HEK293 (cell line): ENCODE results near the gene CPE.

Experiments
- CTCF ChIA-PET: fragments of 350-600 bp; formaldehyde crosslinking; extraction: SDS; loops from one replicate; lab custom pipeline; 2021; ENCODE audit warnings: antibody characterized with exemption; lab: Yijun Ruan, JAX
- POLR2A ChIA-PET: fragments of 300-600 bp; formaldehyde crosslinking; extraction: SDS; loops from one replicate; lab custom pipeline; 2020; ENCODE audit warnings: antibody characterized with exemption, inconsistent platforms; lab: Yijun Ruan, JAX
- H3K27ac ChIP-seq: fragments of 200-500 bp; sonication (Bioruptor generic); 2 replicates; pipeline ENCODE4 v1.5.1; 2014; ENCODE audit warnings: low read depth, low read length, control low read depth, inconsistent platforms; ENCODE audit errors: extremely low read depth
- H3K36me3 ChIP-seq, 2 experiments: fragments of 200-500 bp in 1 of 2; sonication (Bioruptor generic) in 1 of 2; 1 replicate in 1 of 2; 2 replicates in 1 of 2; pipeline ENCODE4 v1.5.1; 2014 to 2017; ENCODE audit warnings: inconsistent platforms in 2 of 2, low read length in 2 of 2; ENCODE audit not compliant: control insufficient read depth in 2 of 2, insufficient read depth in 1 of 2
- H3K4me1 ChIP-seq: fragments of 200-500 bp; sonication (Bioruptor generic); 2 replicates; pipeline ENCODE4 v1.5.1; 2014; ENCODE audit warnings: mild to moderate bottlenecking, low read length, inconsistent platforms; ENCODE audit not compliant: control insufficient read depth, insufficient read depth
- H3K4me3 ChIP-seq: 2 replicates; pipeline ENCODE4 v1.5.1; 2011; ENCODE audit warnings: low read depth, mild to moderate bottlenecking, control low read depth, low read length, moderate library complexity
- H3K9me3 ChIP-seq: fragments of 200-500 bp; sonication (Bioruptor generic); 2 replicates; pipeline ENCODE4 v1.5.1; 2014; ENCODE audit warnings: low read depth, low read length, inconsistent platforms; ENCODE audit not compliant: control insufficient read depth, insufficient read depth
- AEBP2 ChIP-seq: fragments of 450-650 bp; formaldehyde crosslinking; IDR thresholded peaks from 2 replicates; pipeline ENCODE4 v1.5.1; 2016; ENCODE audit warnings: missing biosample characterization, missing genetic modification characterization, borderline replicate concordance
- ATF2 ChIP-seq: fragments of 450-650 bp; formaldehyde crosslinking; IDR thresholded peaks from 2 replicates; pipeline ENCODE4 v1.5.1; 2016; ENCODE audit warnings: missing biosample characterization, missing genetic modification characterization, low read depth
- EGR2 ChIP-seq: fragments of 450-650 bp; formaldehyde crosslinking; IDR thresholded peaks from 2 replicates; pipeline ENCODE4 v1.5.1; 2016; ENCODE audit warnings: low read depth, missing biosample characterization, missing genetic modification characterization
- HOXD13 ChIP-seq: sonication (generic); formaldehyde crosslinking; IDR thresholded peaks from 2 replicates; pipeline ENCODE4 v1.8.0; 2022; ENCODE audit warnings: missing genetic modification reagents, borderline replicate concordance
- YY1 ChIP-seq: fragments of 450-650 bp; formaldehyde crosslinking; IDR thresholded peaks from 2 replicates; pipeline ENCODE4 v1.5.1; 2018; ENCODE audit warnings: missing biosample characterization, missing genetic modification characterization
- YY2 ChIP-seq: fragments of 450-650 bp; formaldehyde crosslinking; IDR thresholded peaks from 2 replicates; pipeline ENCODE4 v1.5.1; 2016; ENCODE audit warnings: missing biosample characterization, missing genetic modification characterization
- ZBTB21 ChIP-seq: fragments of 450-650 bp; formaldehyde crosslinking; IDR thresholded peaks from 2 replicates; pipeline ENCODE4 v1.5.1; 2017; ENCODE audit warnings: missing biosample characterization, missing genetic modification characterization
- ZBTB48 ChIP-seq: fragments of 450-650 bp; formaldehyde crosslinking; IDR thresholded peaks from 2 replicates; pipeline ENCODE4 v1.5.1; 2016; ENCODE audit warnings: missing biosample characterization, missing genetic modification characterization
- ZNF10 ChIP-seq: fragments of 450-650 bp; formaldehyde crosslinking; IDR thresholded peaks from 2 replicates; pipeline ENCODE4 v1.5.1; 2017; ENCODE audit warnings: missing biosample characterization, missing genetic modification characterization
- ZNF132 ChIP-seq: fragments of 450-650 bp; formaldehyde crosslinking; IDR thresholded peaks from 2 replicates; pipeline ENCODE4 v1.5.1; 2017; ENCODE audit warnings: missing biosample characterization, missing genetic modification characterization, borderline replicate concordance
- ZNF175 ChIP-seq: fragments of 450-650 bp; formaldehyde crosslinking; IDR thresholded peaks from 2 replicates; pipeline ENCODE4 v1.5.1; 2016; ENCODE audit warnings: missing biosample characterization, missing genetic modification characterization
- ZNF266 ChIP-seq: fragments of 450-650 bp; formaldehyde crosslinking; IDR thresholded peaks from 2 replicates; pipeline ENCODE4 v1.5.1; 2016; ENCODE audit warnings: missing biosample characterization, missing genetic modification characterization, low read depth
- ZNF416 ChIP-seq: fragments of 450-650 bp; formaldehyde crosslinking; IDR thresholded peaks from 2 replicates; pipeline ENCODE4 v1.5.1; 2016; ENCODE audit warnings: missing biosample characterization, missing genetic modification characterization
- ZNF423 ChIP-seq: fragments of 450-650 bp; formaldehyde crosslinking; IDR thresholded peaks from 2 replicates; pipeline ENCODE4 v1.5.1; 2016; ENCODE audit warnings: missing biosample characterization, missing genetic modification characterization
- ZNF473 ChIP-seq: fragments of 450-650 bp; formaldehyde crosslinking; IDR thresholded peaks from 2 replicates; pipeline ENCODE4 v1.5.1; 2017; ENCODE audit warnings: missing biosample characterization, missing genetic modification characterization
- ZNF48 ChIP-seq: fragments of 450-650 bp; formaldehyde crosslinking; IDR thresholded peaks from 2 replicates; pipeline ENCODE4 v1.5.1; 2016; ENCODE audit warnings: missing biosample characterization, missing genetic modification characterization
- ZNF488 ChIP-seq: fragments of 450-650 bp; formaldehyde crosslinking; IDR thresholded peaks from 2 replicates; pipeline ENCODE4 v1.5.1; 2016; ENCODE audit warnings: missing biosample characterization, missing genetic modification characterization
- ZNF530 ChIP-seq: fragments of 450-650 bp; formaldehyde crosslinking; IDR thresholded peaks from 2 replicates; pipeline ENCODE4 v1.5.1; 2016; ENCODE audit warnings: low read depth, missing biosample characterization, missing genetic modification characterization
- ZNF544 ChIP-seq: fragments of 450-650 bp; formaldehyde crosslinking; IDR thresholded peaks from 2 replicates; pipeline ENCODE4 v1.5.0; 2017; ENCODE audit warnings: missing biosample characterization, missing genetic modification characterization
- ZNF548 ChIP-seq: fragments of 450-650 bp; formaldehyde crosslinking; IDR thresholded peaks from 2 replicates; pipeline ENCODE4 v1.5.1; 2016; ENCODE audit warnings: missing biosample characterization, missing genetic modification characterization
- ZNF555 ChIP-seq: fragments of 450-650 bp; formaldehyde crosslinking; conservative IDR thresholded peaks from 2 replicates; pipeline ENCODE4 v1.5.1; 2017; ENCODE audit warnings: missing biosample characterization, mild to moderate bottlenecking, missing genetic modification characterization, inconsistent platforms
- ZNF558 ChIP-seq: fragments of 450-650 bp; formaldehyde crosslinking; IDR thresholded peaks from 2 replicates; pipeline ENCODE4 v1.5.1; 2016; ENCODE audit warnings: missing biosample characterization, missing genetic modification characterization
- ZNF580 ChIP-seq: fragments of 450-650 bp; formaldehyde crosslinking; IDR thresholded peaks from 2 replicates; pipeline ENCODE4 v1.5.1; 2016; ENCODE audit warnings: missing biosample characterization, missing genetic modification characterization
- ZNF600 ChIP-seq: fragments of 450-650 bp; formaldehyde crosslinking; IDR thresholded peaks from 2 replicates; pipeline ENCODE4 v1.5.1; 2016; ENCODE audit warnings: missing biosample characterization, missing genetic modification characterization
- ZNF645 ChIP-seq: fragments of 450-650 bp; formaldehyde crosslinking; IDR thresholded peaks from 2 replicates; pipeline ENCODE4; 2016; ENCODE audit warnings: missing biosample characterization, missing genetic modification characterization
- ZNF692 ChIP-seq: fragments of 450-650 bp; formaldehyde crosslinking; IDR thresholded peaks from 2 replicates; pipeline ENCODE4 v1.5.1; 2016; ENCODE audit warnings: missing biosample characterization, missing genetic modification characterization
- ZNF785 ChIP-seq: fragments of 450-650 bp; formaldehyde crosslinking; IDR thresholded peaks from 2 replicates; pipeline ENCODE4 v1.5.1; 2016; ENCODE audit warnings: missing biosample characterization, missing genetic modification characterization
- ZNF837 ChIP-seq: fragments of 450-650 bp; formaldehyde crosslinking; IDR thresholded peaks from 2 replicates; pipeline ENCODE4 v1.5.1; 2016; ENCODE audit warnings: missing biosample characterization, missing genetic modification characterization

CPE gene

GRCh38 chr4:165345666-165346417 is 33.0 kb upstream of the CPE start:
- no peak overlapping the region for H3K27ac ChIP-seq
- CTCF ChIA-PET: interaction anchor here (1.1 to 1.3 kb wide), 2 partner anchors 119 to 215 kb away, joined by 3 to 5 read pairs; no protein-coding TSS in a partner anchor
- TF ChIP-seq ZNF558 (tag by site-specific recombination): no peak
- no peak for TF ChIP-seq ZNF837
- no peak for TF ChIP-seq ZNF473 (tag by site-specific recombination)
- TF ChIP-seq ZNF645: no peak
- no peak for TF ChIP-seq ZNF416 (tag by site-specific recombination)
- TF ChIP-seq ZNF785 (tag by site-specific recombination): no peak
- TF ChIP-seq ZNF548 (tag by site-specific recombination): no peak
- TF ChIP-seq AEBP2: no peak
- TF ChIP-seq ZNF423 (tag by site-specific recombination): no peak
- no peak for TF ChIP-seq HOXD13 (CRISPR knock-in tag)
- no peak for TF ChIP-seq EGR2
- TF ChIP-seq ZNF530: no peak
- TF ChIP-seq ZBTB21: no peak
- no peak for TF ChIP-seq YY1
- no peak for TF ChIP-seq ZNF132 (tag by site-specific recombination)
- no peak for TF ChIP-seq ZNF600 (tag by site-specific recombination)
- TF ChIP-seq YY2: no peak
- no peak for TF ChIP-seq ZNF544 (tag by site-specific recombination)
- TF ChIP-seq ZNF175 (tag by site-specific recombination): no peak
- TF ChIP-seq ZNF48 (tag by site-specific recombination): no peak
- POLR2A ChIA-PET: interaction anchor here (0.8 to 1.0 kb wide), 2 partner anchors 18 to 233 kb away, joined by 4 read pairs; partner anchors contain the start of genes MSMO1 and TMEM192
- no peak overlapping the region for H3K4me3 ChIP-seq
- H3K4me1 ChIP-seq: no peaks in the 10 kb centered on the region
- H3K36me3 ChIP-seq: peaks cover 16 to 17% of the 10 kb centered on the region in 2 experiments
- no peaks in the 10 kb centered on the region for H3K9me3 ChIP-seq

- Histone ChIP-seq H3K27ac (no peak overlapping the region), H3K4me1 (no peaks in the 10 kb centered on the region), H3K4me3 (no peak overlapping the region), H3K36me3 (peaks cover 3 to 6% of the 10 kb centered on the region in 2 experiments; a peak in 2 of 3 replicates), H3K9me3 (no peaks in the 10 kb centered on the region)
- POLR2A ChIA-PET: no interaction called here
- CTCF ChIA-PET: interaction anchor here (0.6 kb wide), 1 partner anchor 314 kb away, joined by 7 read pairs; no protein-coding TSS in a partner anchor
- no peak for TF ChIP-seq ZNF266 (tag by site-specific recombination)
- no peak for TF ChIP-seq ZNF488 (tag by site-specific recombination)
- TF ChIP-seq ZNF692: no peak
- no peak for TF ChIP-seq ZBTB48
- no peak for TF ChIP-seq ZNF580
- TF ChIP-seq ZNF10: no peak
- no peak for TF ChIP-seq ZNF555 (tag by site-specific recombination)
- TF ChIP-seq YY1: no peak
- no peak for TF ChIP-seq ATF2 (tag by site-specific recombination)
Measured at GRCh38 chr4:165347647-165348569, 30.9 kb upstream of the CPE start.
